ENCODE data around the gene KRTAP6-1. TPM values are rescaled to one million over a fixed set of nuclear protein-coding genes. Genes with fewer than 3 reads are reported as not detected.

KRTAP6-1 gene
- not detected in 5 replicates for total RNA-seq (2022; extraction: Qiagen RNA extraction)

GRCh38 chr21:30613836-30614235 is at the start of gene KRTAP6-1:
TSS of gene KRTAP6-1 (minus strand) at chr21:30613930. CDS start at chr21:30613904, 26 bp downstream.

GRCh38 chr21:30642564-30642963 is 28.8 kb upstream of the KRTAP6-1 start, which contains the start of gene KRTAP20-3:
TSS of gene KRTAP20-3 (plus strand) at chr21:30642864.

GRCh38 chr21:30634906-30635305 is 21.2 kb upstream of the KRTAP6-1 start, which contains the start of gene KRTAP20-2:
TSS of gene KRTAP20-2 (plus strand) at chr21:30635206. CDS start at chr21:30635264, 58 bp downstream.

GRCh38 chr21:30620522-30620921 is 6.8 kb upstream of the KRTAP6-1 start, which contains the start of gene KRTAP20-4:
TSS of gene KRTAP20-4 (plus strand) at chr21:30620627.

GRCh38 chr21:30616125-30616524 is 2.4 kb upstream of the KRTAP6-1 start, which contains the start of gene KRTAP20-1:
TSS of gene KRTAP20-1 (plus strand) at chr21:30616425. CDS start at chr21:30616455, 30 bp downstream.

GRCh38 chr21:30600787-30601186 is 12.9 kb downstream of the KRTAP6-1 start, which contains the start of gene KRTAP22-1:
TSS of gene KRTAP22-1 (plus strand) at chr21:30601087.

GRCh38 chr21:30598802-30599201 is 14.9 kb downstream of the KRTAP6-1 start, which contains the start of gene KRTAP6-2:
TSS of gene KRTAP6-2 (minus strand) at chr21:30598902. CDS start at chr21:30598874, 28 bp downstream.

GRCh38 chr21:30592140-30592539 is 21.6 kb downstream of the KRTAP6-1 start, which contains the start of gene KRTAP6-3:
TSS of gene KRTAP6-3 (plus strand) at chr21:30592440. CDS start at chr21:30592446, 6 bp downstream.

GRCh38 chr21:30590297-30590696 is 23.4 kb downstream of the KRTAP6-1 start, which contains the start of gene KRTAP22-2:
TSS of gene KRTAP22-2 (minus strand) at chr21:30590397.

Other genes with a start within 250 kb of the KRTAP6-1 start
- gene KRTAP13-2, start 241.7 kb downstream of the KRTAP6-1 start, total RNA-seq (2022; extraction: Qiagen RNA extraction): not detected in 5 replicates
- not detected in 5 replicates for gene KRTAP13-1, start 217.9 kb downstream of the KRTAP6-1 start, total RNA-seq (2022; extraction: Qiagen RNA extraction)
- gene KRTAP13-3, start 188.0 kb downstream of the KRTAP6-1 start, total RNA-seq (2022; extraction: Qiagen RNA extraction): not detected in 5 replicates
- gene KRTAP13-4, start 183.7 kb downstream of the KRTAP6-1 start, total RNA-seq (2022; extraction: Qiagen RNA extraction): not detected in 5 replicates
- not detected in 5 replicates for gene KRTAP15-1, start 173.7 kb downstream of the KRTAP6-1 start, total RNA-seq (2022; extraction: Qiagen RNA extraction)
- not detected in 5 replicates for gene KRTAP19-1, start 133.6 kb downstream of the KRTAP6-1 start, total RNA-seq (2022; extraction: Qiagen RNA extraction)
- gene KRTAP19-2, start 126.5 kb downstream of the KRTAP6-1 start, total RNA-seq (2022; extraction: Qiagen RNA extraction): not detected in 5 replicates
- gene KRTAP19-3, start 121.9 kb downstream of the KRTAP6-1 start, total RNA-seq (2022; extraction: Qiagen RNA extraction): not detected in 5 replicates
- gene KRTAP19-4, start 116.8 kb downstream of the KRTAP6-1 start, total RNA-seq (2022; extraction: Qiagen RNA extraction): not detected in 5 replicates
- not detected in 5 replicates for gene KRTAP19-5, start 111.8 kb downstream of the KRTAP6-1 start, total RNA-seq (2022; extraction: Qiagen RNA extraction)
- gene KRTAP19-6, start 72.1 kb downstream of the KRTAP6-1 start, total RNA-seq (2022; extraction: Qiagen RNA extraction): not detected in 5 replicates
- gene KRTAP19-7, start 52.6 kb downstream of the KRTAP6-1 start, total RNA-seq (2022; extraction: Qiagen RNA extraction): not detected in 5 replicates
- not detected in 5 replicates for gene KRTAP22-2, start 23.5 kb downstream of the KRTAP6-1 start, total RNA-seq (2022; extraction: Qiagen RNA extraction)
- gene KRTAP6-3, start 21.5 kb downstream of the KRTAP6-1 start, total RNA-seq (2022; extraction: Qiagen RNA extraction): not detected in 5 replicates
- not detected in 5 replicates for gene KRTAP6-2, start 15.0 kb downstream of the KRTAP6-1 start, total RNA-seq (2022; extraction: Qiagen RNA extraction)
- gene KRTAP22-1, start 12.8 kb downstream of the KRTAP6-1 start, total RNA-seq (2022; extraction: Qiagen RNA extraction): not detected in 5 replicates
- not detected in 5 replicates for gene KRTAP20-1, start 2.5 kb upstream of the KRTAP6-1 start, total RNA-seq (2022; extraction: Qiagen RNA extraction)
- gene KRTAP20-4, start 6.7 kb upstream of the KRTAP6-1 start, total RNA-seq (2022; extraction: Qiagen RNA extraction): not detected in 5 replicates
- gene KRTAP20-2, start 21.3 kb upstream of the KRTAP6-1 start, total RNA-seq (2022; extraction: Qiagen RNA extraction): not detected in 5 replicates
- not detected in 5 replicates for gene KRTAP20-3, start 28.9 kb upstream of the KRTAP6-1 start, total RNA-seq (2022; extraction: Qiagen RNA extraction)
- gene KRTAP21-3, start 104.8 kb upstream of the KRTAP6-1 start, total RNA-seq (2022; extraction: Qiagen RNA extraction): not detected in 5 replicates
- not detected in 5 replicates for gene KRTAP21-2, start 133.3 kb upstream of the KRTAP6-1 start, total RNA-seq (2022; extraction: Qiagen RNA extraction)
- not detected in 5 replicates for gene KRTAP21-1, start 141.5 kb upstream of the KRTAP6-1 start, total RNA-seq (2022; extraction: Qiagen RNA extraction)
- not detected in 5 replicates for gene KRTAP8-1, start 199.3 kb upstream of the KRTAP6-1 start, total RNA-seq (2022; extraction: Qiagen RNA extraction)
- gene KRTAP7-1, start 215.8 kb upstream of the KRTAP6-1 start, total RNA-seq (2022; extraction: Qiagen RNA extraction): not detected in 5 replicates

All from A549 treated with CORT108297 at 1 μM for 4 hours (cell line).